Breast epithelium (tissue), 4 donors: ENCODE measurements around the gene HMHB1. TPM values are rescaled to one million over a fixed set of nuclear protein-coding genes. Genes with fewer than 3 reads are reported as not detected.
A peak's percentile ranks its signal among the peaks of the same experiment; 100 is the strongest.

Experiments
- DNase-seq, 2 donors: peaks; one replicate each; pipeline ENCODE4 v3.0.0-alpha.2; 2019; ENCODE audit warnings: low spot score in 2 of 2
- H3K27ac ChIP-seq, 2 donors: fragments of 200-600 bp; sonication (generic) in 1 of 2; one replicate each; pipeline ENCODE4 v1.5.1; 2016 to 2019; ENCODE audit warnings: mild to moderate bottlenecking in 1 of 2
- H3K27me3 ChIP-seq, 2 donors: fragments of 200-600 bp; sonication (generic) in 1 of 2; one replicate each; pipeline versions ENCODE4 v1.5.1 to v1.6.0; 2017 to 2019; ENCODE audit warnings: control low read depth in 1 of 2, mild to moderate bottlenecking in 1 of 2
- H3K36me3 ChIP-seq: fragments of 200-600 bp; one replicate; pipeline ENCODE4 v1.5.1; 2019
- H3K4me1 ChIP-seq, 2 donors: fragments of 200-600 bp; sonication (generic); one replicate each; pipeline ENCODE4 v1.5.1; 2016 to 2019; ENCODE audit warnings: control low read depth in 1 of 2
- H3K4me3 ChIP-seq, 3 donors: fragments of 200-600 bp; sonication (generic); 1 replicate in 2 of 3; 2 replicates in 1 of 3; pipeline ENCODE4 v1.5.1; 2016 to 2019; ENCODE audit warnings: mild to moderate bottlenecking in 3 of 3, moderate library complexity in 2 of 3
- H3K9me3 ChIP-seq, 2 donors: fragments of 200-600 bp; sonication (generic) in 1 of 2; one replicate each; pipeline ENCODE4 v1.5.1; 2016 to 2019; ENCODE audit warnings: control low read depth in 1 of 2
- CTCF ChIP-seq, 3 donors: fragments of 450-650 bp; IDR thresholded peaks; one replicate each; pipeline ENCODE4 v1.5.1; 2016 to 2017; ENCODE audit warnings: antibody characterized with exemption in 3 of 3, mild to moderate bottlenecking in 3 of 3, moderate library complexity in 3 of 3
- POLR2A ChIP-seq: fragments of 450-650 bp; IDR thresholded peaks from one replicate; pipeline ENCODE4 v1.6.1; 2016; ENCODE audit warnings: antibody characterized with exemption, mild to moderate bottlenecking, moderate library complexity
- POLR2AphosphoS5 ChIP-seq, 3 donors: sonication (generic); formaldehyde crosslinking; IDR thresholded peaks; one replicate each; pipeline ENCODE4 v1.6.1; 2017; ENCODE audit warnings: antibody characterized with exemption in 3 of 3
- intact Hi-C: fragments of 100-400 bp; cut with DNase I; formaldehyde crosslinking; loops from one replicate; pipeline ENCODE4 v1.15.1; 2023; ENCODE audit warnings: low total_unique reads
- total RNA-seq, 3 donors: library from RNA; depleted of rRNA; stranded (reverse); fragments of >200 nt; gene quantifications; one replicate each; pipeline ENCODE4 v1.1.0, GENCODE V29; 2016

The HMHB1 gene
- total RNA-seq, 3 donors from 2014 or later = not detected

GRCh38 chr5:143791848-143792731 lies 19.9 kb upstream of the HMHB1 start:
- Histone ChIP-seq H3K36me3 (no peaks in the 10 kb centered on the region), H3K27me3 (no peaks in the 10 kb centered on the region), H3K9me3 (no peaks in the 10 kb centered on the region), H3K4me3 (no peak overlapping the region), H3K27ac (no peak overlapping the region), H3K4me1 (peaks cover 0 to 7% of the 10 kb centered on the region in 2 donors)
- TF ChIP-seq CTCF (IDR thresholded peaks at IDR 0.05) = no peak
- TF ChIP-seq POLR2AphosphoS5 (IDR thresholded peaks at IDR 0.05) = no peak
- DNase-seq = no peak
- intact Hi-C loops = no loop called here

- no peaks in the 10 kb centered on the region for H3K9me3 ChIP-seq
- H3K4me3 ChIP-seq = no peak overlapping the region
- H3K27ac ChIP-seq = no peak overlapping the region
- H3K27me3 ChIP-seq = no peaks in the 10 kb centered on the region
- H3K4me1 ChIP-seq = peaks cover 0 to 7% of the 10 kb centered on the region in 2 donors
- TF ChIP-seq CTCF (IDR thresholded peaks at IDR 0.05) = no peak
- TF ChIP-seq POLR2AphosphoS5 (IDR thresholded peaks at IDR 0.05) = no peak
- no peak for TF ChIP-seq POLR2A
- intact Hi-C loops = no loop called here
- DNase-seq = no peak
- H3K36me3 ChIP-seq = no peaks in the 10 kb centered on the region
Measured at GRCh38 chr5:143793249-143793648, 18.7 kb upstream of the HMHB1 start.

- Histone ChIP-seq H3K27ac (peak overlapping the region; percentile 21 to 49), H3K4me1 (peaks cover 0 to 7% of the 10 kb centered on the region in 2 donors), H3K4me3 (no peak overlapping the region), H3K9me3 (no peaks in the 10 kb centered on the region), H3K36me3 (no peaks in the 10 kb centered on the region), H3K27me3 (no peaks in the 10 kb centered on the region)
- no peak for DNase-seq
- TF ChIP-seq POLR2AphosphoS5 (IDR thresholded peaks at IDR 0.05) (no peak), POLR2A (no peak), CTCF (IDR thresholded peaks at IDR 0.05) (no peak)
- intact Hi-C loops = no loop called here
Measured at GRCh38 chr5:143796125-143796524, 15.8 kb upstream of the HMHB1 start.

- Histone ChIP-seq H3K27ac (no peak overlapping the region), H3K9me3 (no peaks in the 10 kb centered on the region), H3K4me1 (peaks cover 0 to 7% of the 10 kb centered on the region in 2 donors), H3K4me3 (no peak overlapping the region), H3K27me3 (no peaks in the 10 kb centered on the region), H3K36me3 (no peaks in the 10 kb centered on the region)
- DNase-seq = no peak
- TF ChIP-seq POLR2A (no peak), CTCF (IDR thresholded peaks at IDR 0.05) (no peak), POLR2AphosphoS5 (IDR thresholded peaks at IDR 0.05) (no peak)
- intact Hi-C loops = no loop called here
Measured at GRCh38 chr5:143796753-143797152, 15.2 kb upstream of the HMHB1 start.

- Histone ChIP-seq H3K4me3 (no peak overlapping the region), H3K27me3 (no peaks in the 10 kb centered on the region), H3K9me3 (no peaks in the 10 kb centered on the region), H3K27ac (no peak overlapping the region), H3K4me1 (peaks cover 0 to 6% of the 10 kb centered on the region in 2 donors), H3K36me3 (no peaks in the 10 kb centered on the region)
- intact Hi-C loops = no loop called here
- TF ChIP-seq CTCF (IDR thresholded peaks at IDR 0.05) (no peak), POLR2AphosphoS5 (IDR thresholded peaks at IDR 0.05) (no peak), POLR2A (no peak)
- no peak for DNase-seq
Measured at GRCh38 chr5:143800715-143801114, 11.2 kb upstream of the HMHB1 start.
